HEK293 (cell line): ENCODE results near the gene ACTL6B.
A peak's percentile ranks its signal among the peaks of the same experiment; 100 is the strongest.

Source experiments
- CTCF ChIA-PET: fragments of 350-600 bp; formaldehyde crosslinking; extraction: SDS; loops from one replicate; lab custom pipeline; 2021; ENCODE audit warnings: antibody characterized with exemption; lab: Yijun Ruan, JAX
- POLR2A ChIA-PET: fragments of 300-600 bp; formaldehyde crosslinking; extraction: SDS; loops from one replicate; lab custom pipeline; 2020; ENCODE audit warnings: antibody characterized with exemption, inconsistent platforms; lab: Yijun Ruan, JAX
- H3K27ac ChIP-seq: fragments of 200-500 bp; sonication (Bioruptor generic); 2 replicates; pipeline ENCODE4 v1.5.1; 2014; ENCODE audit warnings: low read depth, low read length, control low read depth, inconsistent platforms; ENCODE audit errors: extremely low read depth
- H3K36me3 ChIP-seq, 2 experiments: fragments of 200-500 bp in 1 of 2; sonication (Bioruptor generic) in 1 of 2; 1 replicate in 1 of 2; 2 replicates in 1 of 2; pipeline ENCODE4 v1.5.1; 2014 to 2017; ENCODE audit warnings: inconsistent platforms in 2 of 2, low read length in 2 of 2; ENCODE audit not compliant: control insufficient read depth in 2 of 2, insufficient read depth in 1 of 2
- H3K4me1 ChIP-seq: fragments of 200-500 bp; sonication (Bioruptor generic); 2 replicates; pipeline ENCODE4 v1.5.1; 2014; ENCODE audit warnings: mild to moderate bottlenecking, low read length, inconsistent platforms; ENCODE audit not compliant: control insufficient read depth, insufficient read depth
- H3K4me3 ChIP-seq: 2 replicates; pipeline ENCODE4 v1.5.1; 2011; ENCODE audit warnings: low read depth, mild to moderate bottlenecking, control low read depth, low read length, moderate library complexity
- H3K9me3 ChIP-seq: fragments of 200-500 bp; sonication (Bioruptor generic); 2 replicates; pipeline ENCODE4 v1.5.1; 2014; ENCODE audit warnings: low read depth, low read length, inconsistent platforms; ENCODE audit not compliant: control insufficient read depth, insufficient read depth
- BCL11B ChIP-seq: fragments of 450-650 bp; formaldehyde crosslinking; IDR thresholded peaks from 2 replicates; pipeline ENCODE4 v1.5.1; 2016; ENCODE audit warnings: low read depth, missing biosample characterization, missing genetic modification characterization
- EGR2 ChIP-seq: fragments of 450-650 bp; formaldehyde crosslinking; IDR thresholded peaks from 2 replicates; pipeline ENCODE4 v1.5.1; 2016; ENCODE audit warnings: low read depth, missing biosample characterization, missing genetic modification characterization
- GLI2 ChIP-seq: fragments of 450-650 bp; formaldehyde crosslinking; IDR thresholded peaks from 2 replicates; pipeline ENCODE4; 2017; ENCODE audit warnings: missing biosample characterization, missing genetic modification characterization, low read depth, borderline replicate concordance
- GLIS2 ChIP-seq: fragments of 450-650 bp; formaldehyde crosslinking; IDR thresholded peaks from 2 replicates; pipeline ENCODE4 v1.5.1; 2016; ENCODE audit warnings: missing biosample characterization, missing genetic modification characterization
- KLF10 ChIP-seq: fragments of 450-650 bp; IDR thresholded peaks from 2 replicates; pipeline ENCODE4 v1.5.1; 2018; ENCODE audit warnings: missing biosample characterization, mild to moderate bottlenecking, missing genetic modification characterization
- MZF1 ChIP-seq: fragments of 450-650 bp; formaldehyde crosslinking; IDR thresholded peaks from 2 replicates; pipeline ENCODE4 v1.5.1; 2017; ENCODE audit warnings: missing biosample characterization, missing genetic modification characterization, borderline replicate concordance
- SCRT1 ChIP-seq: fragments of 450-650 bp; formaldehyde crosslinking; IDR thresholded peaks from 2 replicates; pipeline ENCODE4 v1.5.1; 2016; ENCODE audit warnings: missing biosample characterization, missing genetic modification characterization, borderline replicate concordance
- SCRT2 ChIP-seq: fragments of 450-650 bp; formaldehyde crosslinking; IDR thresholded peaks from 2 replicates; pipeline ENCODE4 v1.5.1; 2016; ENCODE audit warnings: missing biosample characterization, missing genetic modification characterization
- SETDB1 ChIP-seq: IDR thresholded peaks from one replicate; pipeline ENCODE4 v1.6.1; 2017; ENCODE audit warnings: mild to moderate bottlenecking, low read length, moderate library complexity, mixed read lengths; ENCODE audit not compliant: insufficient read length
- SP2 ChIP-seq: fragments of 450-650 bp; formaldehyde crosslinking; IDR thresholded peaks from 2 replicates; pipeline ENCODE4 v1.5.1; 2016; ENCODE audit warnings: missing biosample characterization, missing genetic modification characterization
- YY1 ChIP-seq: fragments of 450-650 bp; formaldehyde crosslinking; IDR thresholded peaks from 2 replicates; pipeline ENCODE4 v1.5.1; 2018; ENCODE audit warnings: missing biosample characterization, missing genetic modification characterization
- ZBTB10 ChIP-seq: fragments of 450-650 bp; formaldehyde crosslinking; IDR thresholded peaks from 2 replicates; pipeline ENCODE4 v1.5.1; 2016; ENCODE audit warnings: missing biosample characterization, missing genetic modification characterization
- ZBTB17 ChIP-seq: fragments of 450-650 bp; formaldehyde crosslinking; IDR thresholded peaks from 2 replicates; pipeline ENCODE4 v1.5.1; 2016; ENCODE audit warnings: missing biosample characterization, missing genetic modification characterization
- ZBTB8A ChIP-seq: fragments of 450-650 bp; formaldehyde crosslinking; IDR thresholded peaks from 2 replicates; pipeline ENCODE4 v1.5.1; 2016; ENCODE audit warnings: missing biosample characterization, missing genetic modification characterization
- ZEB2 ChIP-seq: fragments of 450-650 bp; formaldehyde crosslinking; IDR thresholded peaks from 2 replicates; pipeline ENCODE4 v1.5.1; 2016; ENCODE audit warnings: missing biosample characterization, missing genetic modification characterization
- ZFHX2 ChIP-seq: fragments of 450-650 bp; formaldehyde crosslinking; conservative IDR thresholded peaks from 2 replicates; pipeline ENCODE4 v1.5.1; 2016; ENCODE audit warnings: missing biosample characterization, missing genetic modification characterization
- ZFP37 ChIP-seq: fragments of 450-650 bp; formaldehyde crosslinking; IDR thresholded peaks from 2 replicates; pipeline ENCODE4 v1.5.1; 2016; ENCODE audit warnings: missing biosample characterization, missing genetic modification characterization
- ZNF16 ChIP-seq: fragments of 450-650 bp; formaldehyde crosslinking; IDR thresholded peaks from 2 replicates; pipeline ENCODE4 v1.5.1; 2016; ENCODE audit warnings: low read depth, missing biosample characterization, missing genetic modification characterization
- ZNF175 ChIP-seq: fragments of 450-650 bp; formaldehyde crosslinking; IDR thresholded peaks from 2 replicates; pipeline ENCODE4 v1.5.1; 2016; ENCODE audit warnings: missing biosample characterization, missing genetic modification characterization
- ZNF24 ChIP-seq: fragments of 450-650 bp; formaldehyde crosslinking; IDR thresholded peaks from 2 replicates; pipeline ENCODE4 v1.5.1; 2016; ENCODE audit warnings: missing biosample characterization, missing genetic modification characterization
- ZNF335 ChIP-seq: fragments of 450-650 bp; formaldehyde crosslinking; conservative IDR thresholded peaks from 2 replicates; pipeline ENCODE4 v1.5.1; 2016; ENCODE audit warnings: missing biosample characterization, missing genetic modification characterization
- ZNF350 ChIP-seq: fragments of 450-650 bp; formaldehyde crosslinking; IDR thresholded peaks from 2 replicates; pipeline ENCODE4 v1.5.0; 2017; ENCODE audit warnings: missing biosample characterization, mild to moderate bottlenecking, missing genetic modification characterization
- ZNF391 ChIP-seq: fragments of 450-650 bp; formaldehyde crosslinking; IDR thresholded peaks from 2 replicates; pipeline ENCODE4 v1.5.1; 2016; ENCODE audit warnings: low read depth, missing biosample characterization, missing genetic modification characterization, borderline replicate concordance
- ZNF510 ChIP-seq: fragments of 450-650 bp; formaldehyde crosslinking; IDR thresholded peaks from 2 replicates; pipeline ENCODE4 v1.5.1; 2018; ENCODE audit warnings: mild to moderate bottlenecking, missing genetic modification characterization, missing biosample characterization; ENCODE audit not compliant: insufficient replicate concordance
- ZNF548 ChIP-seq: fragments of 450-650 bp; formaldehyde crosslinking; IDR thresholded peaks from 2 replicates; pipeline ENCODE4 v1.5.1; 2016; ENCODE audit warnings: missing biosample characterization, missing genetic modification characterization
- ZNF558 ChIP-seq: fragments of 450-650 bp; formaldehyde crosslinking; IDR thresholded peaks from 2 replicates; pipeline ENCODE4 v1.5.1; 2016; ENCODE audit warnings: missing biosample characterization, missing genetic modification characterization
- ZNF585B ChIP-seq: fragments of 450-650 bp; formaldehyde crosslinking; IDR thresholded peaks from 2 replicates; pipeline ENCODE4 v1.5.1; 2016; ENCODE audit warnings: missing biosample characterization, missing genetic modification characterization
- ZNF776 ChIP-seq: fragments of 450-650 bp; formaldehyde crosslinking; IDR thresholded peaks from 2 replicates; pipeline ENCODE4 v1.5.0; 2017; ENCODE audit warnings: missing biosample characterization, missing genetic modification characterization, borderline replicate concordance
- ZXDB ChIP-seq: fragments of 450-650 bp; formaldehyde crosslinking; IDR thresholded peaks from 2 replicates; pipeline ENCODE4 v1.5.1; 2016; ENCODE audit warnings: missing biosample characterization, missing genetic modification characterization
- TF ChIP-seq, protein P1 (sequence below): fragments of 450-650 bp; formaldehyde crosslinking; optimal IDR thresholded peaks from 2 replicates; pipeline ENCODE3; 2016; ENCODE audit warnings: missing biosample characterization, mild to moderate bottlenecking, missing genetic modification characterization
- TF ChIP-seq, protein P2 (sequence below): fragments of 450-650 bp; formaldehyde crosslinking; IDR thresholded peaks from 2 replicates; pipeline ENCODE4 v1.5.1; 2016; ENCODE audit warnings: missing biosample characterization, missing genetic modification characterization
- TF ChIP-seq, protein P3 (sequence below): fragments of 450-650 bp; formaldehyde crosslinking; IDR thresholded peaks from 2 replicates; pipeline ENCODE4 v1.5.1; 2016; ENCODE audit warnings: missing biosample characterization, missing genetic modification characterization

Gene ACTL6B

DNA sequence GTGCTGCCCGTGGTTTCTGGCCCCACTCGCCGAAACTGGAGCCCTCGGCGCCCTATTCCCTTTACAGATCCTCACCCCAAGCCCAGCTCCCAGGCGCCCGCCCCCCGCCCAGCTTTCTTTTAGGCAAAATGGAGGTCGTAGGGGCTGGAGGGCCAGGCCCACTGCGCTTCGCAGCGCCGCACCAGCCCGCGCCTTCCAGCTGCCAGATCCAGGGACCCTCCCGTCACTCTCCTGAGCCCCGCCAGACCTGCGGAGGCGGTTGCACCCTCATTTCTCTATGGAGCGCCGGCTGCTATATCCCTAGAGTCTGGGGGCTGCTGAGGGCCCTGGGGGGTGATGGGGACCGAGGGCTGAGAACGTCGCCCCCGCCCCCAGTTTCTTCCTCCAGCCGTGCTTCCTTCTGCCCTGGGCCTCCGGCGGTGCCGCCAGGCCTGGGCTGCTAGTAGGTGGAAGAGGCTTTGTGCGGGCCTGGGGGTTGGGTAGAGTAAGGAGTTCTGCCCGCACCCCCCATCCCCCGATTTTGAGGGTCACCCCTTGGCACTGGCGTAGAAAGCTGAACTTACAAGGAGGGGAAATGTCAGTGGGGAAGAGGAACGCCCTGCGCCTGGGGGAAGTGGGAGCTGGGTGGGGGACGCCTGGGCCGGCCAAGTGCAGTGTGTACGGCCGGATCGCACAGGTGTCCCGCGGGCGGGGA, 18.3 kb upstream of the ACTL6B start:
- Histone ChIP-seq H3K36me3 (peaks cover 0 to 29% of the 10 kb centered on the region in 2 experiments; a peak in 2 of 3 replicates), H3K4me3 (peak overlapping the region; percentile 97), H3K9me3 (no peaks in the 10 kb centered on the region), H3K27ac (peak overlapping the region; percentile 62), H3K4me1 (peaks cover 5% of the 10 kb centered on the region; the same call in 1 of the 2 replicates)
- CTCF ChIA-PET, result interaction anchor here (0.6 to 8.4 kb wide), 3 partner anchors 17 to 149 kb away, joined by 3 to 77 read pairs (median 3); no protein-coding TSS in a partner anchor
- POLR2A ChIA-PET, result interaction anchor here (0.9 to 3.8 kb wide), 3 partner anchors 45 to 200 kb away, joined by 3 to 26 read pairs (median 3); partner anchors contain the start of genes FBXO24, LRCH4 and SRRT
- TF ChIP-seq, protein P1, sequence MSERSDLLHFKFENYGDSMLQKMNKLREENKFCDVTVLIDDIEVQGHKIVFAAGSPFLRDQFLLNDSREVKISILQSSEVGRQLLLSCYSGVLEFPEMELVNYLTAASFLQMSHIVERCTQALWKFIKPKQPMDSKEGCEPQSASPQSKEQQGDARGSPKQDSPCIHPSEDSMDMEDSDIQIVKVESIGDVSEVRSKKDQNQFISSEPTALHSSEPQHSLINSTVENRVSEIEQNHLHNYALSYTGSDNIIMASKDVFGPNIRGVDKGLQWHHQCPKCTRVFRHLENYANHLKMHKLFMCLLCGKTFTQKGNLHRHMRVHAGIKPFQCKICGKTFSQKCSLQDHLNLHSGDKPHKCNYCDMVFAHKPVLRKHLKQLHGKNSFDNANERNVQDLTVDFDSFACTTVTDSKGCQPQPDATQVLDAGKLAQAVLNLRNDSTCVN (tag by site-specific recombination), result peak; percentile 35
- TF ChIP-seq ZNF350 (tag by site-specific recombination), result no peak
- no peak for TF ChIP-seq ZNF558 (tag by site-specific recombination)
- TF ChIP-seq KLF10 (tag by site-specific recombination), result no peak
- no peak for TF ChIP-seq BCL11B (tag by site-specific recombination)
- TF ChIP-seq GLI2, result no peak
- TF ChIP-seq ZEB2, result 0 out of 2 replicates have a peak, but pooled peaks have one; percentile 23
- no peak for TF ChIP-seq ZNF24 (tag by site-specific recombination)
- 0 out of 2 replicates have a peak, but pooled peaks have one; percentile 18 for TF ChIP-seq ZFP37 (tag by site-specific recombination)
- peak; percentile 69 for TF ChIP-seq ZNF335 (tag by site-specific recombination)
- TF ChIP-seq GLIS2 (tag by site-specific recombination), result 0 out of 2 replicates have a peak, but pooled peaks have one; percentile 38
- no peak for TF ChIP-seq ZNF776 (tag by site-specific recombination)
- TF ChIP-seq SCRT1, result 0 out of 2 replicates have a peak, but pooled peaks have one; percentile 12
- TF ChIP-seq SETDB1, result no peak
- TF ChIP-seq, protein P2, sequence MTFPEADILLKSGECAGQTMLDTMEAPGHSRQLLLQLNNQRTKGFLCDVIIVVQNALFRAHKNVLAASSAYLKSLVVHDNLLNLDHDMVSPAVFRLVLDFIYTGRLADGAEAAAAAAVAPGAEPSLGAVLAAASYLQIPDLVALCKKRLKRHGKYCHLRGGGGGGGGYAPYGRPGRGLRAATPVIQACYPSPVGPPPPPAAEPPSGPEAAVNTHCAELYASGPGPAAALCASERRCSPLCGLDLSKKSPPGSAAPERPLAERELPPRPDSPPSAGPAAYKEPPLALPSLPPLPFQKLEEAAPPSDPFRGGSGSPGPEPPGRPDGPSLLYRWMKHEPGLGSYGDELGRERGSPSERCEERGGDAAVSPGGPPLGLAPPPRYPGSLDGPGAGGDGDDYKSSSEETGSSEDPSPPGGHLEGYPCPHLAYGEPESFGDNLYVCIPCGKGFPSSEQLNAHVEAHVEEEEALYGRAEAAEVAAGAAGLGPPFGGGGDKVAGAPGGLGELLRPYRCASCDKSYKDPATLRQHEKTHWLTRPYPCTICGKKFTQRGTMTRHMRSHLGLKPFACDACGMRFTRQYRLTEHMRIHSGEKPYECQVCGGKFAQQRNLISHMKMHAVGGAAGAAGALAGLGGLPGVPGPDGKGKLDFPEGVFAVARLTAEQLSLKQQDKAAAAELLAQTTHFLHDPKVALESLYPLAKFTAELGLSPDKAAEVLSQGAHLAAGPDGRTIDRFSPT, result peak; percentile 39; the same call in 1 of the 2 replicates
- TF ChIP-seq ZBTB8A (tag by site-specific recombination), result peak; percentile 71
- TF ChIP-seq SP2 (tag by site-specific recombination), result peak; percentile 24; the same call in 1 of the 2 replicates
- peak; percentile 72 for TF ChIP-seq EGR2
- TF ChIP-seq, protein P3, sequence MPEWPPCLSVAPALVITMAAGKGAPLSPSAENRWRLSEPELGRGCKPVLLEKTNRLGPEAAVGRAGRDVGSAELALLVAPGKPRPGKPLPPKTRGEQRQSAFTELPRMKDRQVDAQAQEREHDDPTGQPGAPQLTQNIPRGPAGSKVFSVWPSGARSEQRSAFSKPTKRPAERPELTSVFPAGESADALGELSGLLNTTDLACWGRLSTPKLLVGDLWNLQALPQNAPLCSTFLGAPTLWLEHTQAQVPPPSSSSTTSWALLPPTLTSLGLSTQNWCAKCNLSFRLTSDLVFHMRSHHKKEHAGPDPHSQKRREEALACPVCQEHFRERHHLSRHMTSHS, result no peak
- peak; percentile 23; the same call in 1 of the 2 replicates for TF ChIP-seq ZBTB17 (tag by site-specific recombination)
- peak; percentile 87 for TF ChIP-seq SCRT2 (tag by site-specific recombination)
- no peak for TF ChIP-seq ZNF510 (tag by site-specific recombination)
- no peak for TF ChIP-seq ZNF585B (tag by site-specific recombination)
- no peak for TF ChIP-seq ZNF175 (tag by site-specific recombination)
- no peak for TF ChIP-seq YY1
- peak; percentile 79 for TF ChIP-seq ZBTB10
- peak; percentile 80 for TF ChIP-seq ZFHX2 (tag by site-specific recombination)
- TF ChIP-seq ZNF391 (tag by site-specific recombination), result no peak
- peak; percentile 32; the same call in 1 of the 2 replicates for TF ChIP-seq ZXDB (tag by site-specific recombination)
- TF ChIP-seq ZNF548 (tag by site-specific recombination), result no peak
- TF ChIP-seq ZNF16 (tag by site-specific recombination), result no peak
- no peak for TF ChIP-seq MZF1 (tag by site-specific recombination)
